ENCODE measurements around the gene KLHDC7A. TPM values are rescaled to one million over a fixed set of nuclear protein-coding genes. Genes with fewer than 3 reads are reported as not detected.

Gene KLHDC7A
- not detected for total RNA-seq

DNA sequence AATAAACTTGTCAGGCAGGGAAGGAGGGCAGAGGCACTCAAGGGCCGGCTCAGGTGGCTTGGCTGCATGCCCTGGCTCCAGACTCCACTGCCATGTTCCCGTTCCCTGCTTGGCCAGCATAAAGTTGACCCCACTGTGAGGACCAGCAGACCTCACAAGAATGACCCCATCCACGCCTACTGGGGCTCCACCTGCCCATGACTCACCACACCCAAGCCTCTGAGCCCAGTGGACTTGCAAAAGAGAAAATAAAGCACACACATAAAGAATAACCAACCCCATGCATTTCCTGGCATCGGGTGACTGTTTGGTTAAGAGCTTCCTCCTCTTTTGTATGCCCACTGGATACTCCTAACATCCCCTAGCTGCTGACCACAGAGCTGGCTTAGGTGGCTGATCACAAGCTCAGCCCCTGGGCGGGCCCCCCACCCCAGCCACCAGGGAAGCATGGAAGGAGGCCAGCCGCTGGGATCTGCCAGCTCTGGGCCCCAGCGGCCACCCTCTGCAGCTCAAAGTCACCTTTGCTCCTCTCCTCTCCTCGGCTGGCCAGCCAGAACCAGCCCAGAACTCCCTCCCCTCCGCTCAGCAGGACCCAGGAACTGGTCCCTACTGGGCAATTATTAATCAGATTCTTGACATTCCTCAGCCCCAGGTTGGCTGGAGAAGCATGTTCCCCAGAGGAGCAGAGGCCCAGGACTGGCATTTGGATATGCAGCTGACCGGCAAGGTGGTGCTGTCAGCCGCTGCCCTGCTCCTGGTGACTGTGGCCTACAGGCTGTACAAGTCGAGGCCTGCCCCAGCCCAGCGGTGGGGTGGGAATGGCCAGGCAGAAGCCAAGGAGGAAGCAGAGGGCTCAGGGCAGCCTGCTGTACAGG, at the start of gene KLHDC7A:
Gene KLHDC7A (plus strand): TSS at position 616 of the 875 bp plus-strand sequence. CDS start 52 bp downstream, at position 668.

Other genes with a start within 250 kb of the KLHDC7A start
- gene PAX7, start 149.9 kb downstream of the KLHDC7A start, total RNA-seq = not detected